ENCODE results near the gene HNRNPUL1. TPM values are rescaled to one million over a fixed set of nuclear protein-coding genes. Genes with fewer than 3 reads are reported as not detected.
A peak's percentile ranks its signal among the peaks of the same experiment; 100 is the strongest.

Gene HNRNPUL1
- total RNA-seq, 2 donors from 2014 or later: 76.0 to 87.3 TPM

GRCh38 chr19:41323023-41323422 is 58.9 kb downstream of the HNRNPUL1 start:
- intact Hi-C loops (cut with DNase I): loop anchor here (10.0 kb wide), 1 partner anchor 112 kb away; the partner anchor contains the start of gene DMAC2
- Histone ChIP-seq H3K4me1 (peaks cover 42% of the 10 kb centered on the region), H3K9me3 (no peaks in the 10 kb centered on the region), H3K36me3 (replicated peaks in 1 of 2; ENCODE audit: insufficient read depth in 1 of 2, low read depth in 2 of 2) (peaks cover 0 to 12% of the 10 kb centered on the region in 2 donors), H3K27ac (peak overlapping the region; percentile 38 to 68 (median 60)), H3K27me3 (no peaks in the 10 kb centered on the region), H3K4me3 (no peak overlapping the region)
- 64% methylated on average over 7 of the region's 7 CpGs for WGBS, 2 donors
- TF ChIP-seq CTCF (IDR thresholded peaks at IDR 0.05) (no peak), POLR2A (IDR thresholded peaks at IDR 0.05) (no peak)
- no peak for DNase-seq
- no peak for ATAC-seq

GRCh38 chr19:41323430-41324125 is 59.4 kb downstream of the HNRNPUL1 start:
- Histone ChIP-seq H3K9me3 (no peaks in the 10 kb centered on the region), H3K4me3 (no peak overlapping the region), H3K4me1 (peaks cover 46% of the 10 kb centered on the region), H3K27ac (peak overlapping the region; percentile 38 to 68 (median 60)), H3K27me3 (no peaks in the 10 kb centered on the region), H3K36me3 (replicated peaks in 1 of 2; ENCODE audit: insufficient read depth in 1 of 2, low read depth in 2 of 2) (peaks cover 0 to 7% of the 10 kb centered on the region in 2 donors)
- ATAC-seq (no peak), DNase-seq (peak in 3 of 4 donors; percentile 31 to 67 (median 56))
- no peak for TF ChIP-seq POLR2A (IDR thresholded peaks at IDR 0.05)
- no peak for TF ChIP-seq CTCF (IDR thresholded peaks at IDR 0.05)
- 59 to 69% methylated on average over 6 to 16 of the region's 16 CpGs for WGBS, 2 donors
- intact Hi-C loops (cut with DNase I): loop anchor here (10.0 kb wide), 1 partner anchor 111 kb away; the partner anchor contains the start of gene DMAC2

GRCh38 chr19:41324231-41324702 is 60.1 kb downstream of the HNRNPUL1 start:
- intact Hi-C loops (cut with DNase I): loop anchor here (10.0 kb wide), 1 partner anchor 111 kb away; the partner anchor contains the start of gene DMAC2
- H3K27ac ChIP-seq: peak overlapping the region; percentile 44 to 68 (median 60)
- H3K36me3 ChIP-seq (replicated peaks in 1 of 2; ENCODE audit: insufficient read depth in 1 of 2, low read depth in 2 of 2): peaks cover 0 to 2% of the 10 kb centered on the region in 2 donors
- no peaks in the 10 kb centered on the region for H3K9me3 ChIP-seq
- no peak for DNase-seq
- no peak for ATAC-seq
- TF ChIP-seq CTCF (IDR thresholded peaks at IDR 0.05) (no peak), POLR2A (IDR thresholded peaks at IDR 0.05) (no peak)
- 59 to 61% methylated on average over 5 to 7 of the region's 7 CpGs for WGBS, 2 donors
- peaks cover 46% of the 10 kb centered on the region for H3K4me1 ChIP-seq
- H3K27me3 ChIP-seq: no peaks in the 10 kb centered on the region
- no peak overlapping the region for H3K4me3 ChIP-seq

GRCh38 chr19:41324921-41325639 is 60.9 kb downstream of the HNRNPUL1 start:
- peak overlapping the region in 3 of 4 donors; percentile 44 to 65 (median 62) for H3K27ac ChIP-seq
- intact Hi-C loops (cut with DNase I): loop anchor here (10.0 kb wide), 1 partner anchor 110 kb away; the partner anchor contains the start of gene DMAC2
- DNase-seq (peak; percentile 54 to 62 (median 62)), ATAC-seq (no peak)
- H3K36me3 ChIP-seq (replicated peaks in 1 of 2; ENCODE audit: insufficient read depth in 1 of 2, low read depth in 2 of 2): peaks cover 0 to 2% of the 10 kb centered on the region in 2 donors
- H3K27me3 ChIP-seq: no peaks in the 10 kb centered on the region
- TF ChIP-seq CTCF (IDR thresholded peaks at IDR 0.05) (no peak), POLR2A (IDR thresholded peaks at IDR 0.05) (peak in 2 of 3 donors; percentile 16)
- no peaks in the 10 kb centered on the region for H3K9me3 ChIP-seq
- 3 to 8% methylated on average over 19 to 23 of the region's 23 CpGs for WGBS, 2 donors
- no peak overlapping the region for H3K4me3 ChIP-seq
- H3K4me1 ChIP-seq: peaks cover 46% of the 10 kb centered on the region

All from body of pancreas (tissue), 4 donors.